K562 (cell line): ENCODE data around the gene HEATR9.

Source experiments
- MYNN ChIP-seq, 2 experiments: sonication (generic); formaldehyde crosslinking in 1 of 2; IDR thresholded peaks; 2 replicates each; pipeline versions ENCODE4 v1.5.0 to v1.6.1; 2016 to 2020; ENCODE audit warnings: antibody characterized with exemption in 1 of 2, missing genetic modification reagents in 1 of 2
- NONO ChIP-seq, 2 experiments: fragments of 200-400 bp in 1 of 2; fragments of 450-650 bp in 1 of 2; formaldehyde crosslinking in 1 of 2; IDR thresholded peaks; 2 replicates each; pipeline ENCODE4 v1.6.1; 2017; ENCODE audit warnings: low read depth in 2 of 2, mild to moderate bottlenecking in 2 of 2, moderate library complexity in 2 of 2, low read length in 1 of 2
- POLR2AphosphoS5 ChIP-seq: IDR thresholded peaks from 2 replicates; pipeline ENCODE4 v1.6.1; 2011; ENCODE audit warnings: mild to moderate bottlenecking, low read depth, low read length, moderate library complexity; ENCODE audit not compliant: control insufficient read depth, insufficient read depth
- RAD51 ChIP-seq: fragments of 450-650 bp; IDR thresholded peaks from 2 replicates; pipeline ENCODE4 v1.7.1; 2016; ENCODE audit warnings: low read depth, mild to moderate bottlenecking, borderline replicate concordance
- SOX6 ChIP-seq: fragments of 450-650 bp; IDR thresholded peaks from 2 replicates; pipeline ENCODE4 v1.6.1; 2014; ENCODE audit warnings: mild to moderate bottlenecking
- SRSF9 ChIP-seq: fragments of 200-400 bp; formaldehyde crosslinking; IDR thresholded peaks from 2 replicates; pipeline ENCODE4 v1.6.1; 2017; ENCODE audit warnings: low read depth, low read length, borderline replicate concordance
- TCF7 ChIP-seq: sonication (generic); IDR thresholded peaks from 2 replicates; pipeline ENCODE4 v1.6.1; 2016; ENCODE audit warnings: antibody characterized with exemption, borderline replicate concordance
- ZNF232 ChIP-seq: sonication (generic); formaldehyde crosslinking; IDR thresholded peaks from 2 replicates; pipeline ENCODE4 v1.8.0; 2022; ENCODE audit warnings: mild to moderate bottlenecking, missing genetic modification reagents

- TF ChIP-seq RAD51, result no peak
- TF ChIP-seq SOX6, result no peak
- TF ChIP-seq POLR2AphosphoS5, result no peak
- TF ChIP-seq ZNF232, result no peak
- TF ChIP-seq MYNN (IDR thresholded peaks at IDR 0.05), result no peak
- no peak for TF ChIP-seq MYNN (CRISPR knock-in tag; IDR thresholded peaks at IDR 0.05)
- no peak for TF ChIP-seq NONO (IDR thresholded peaks at IDR 0.05; ENCODE audit: low read depth in 2 of 2, low read length in 1 of 2)
- TF ChIP-seq SRSF9, result no peak
- TF ChIP-seq TCF7, result no peak
Measured at GRCh38 chr17:35821308-35821707, 47.4 kb downstream of the HEATR9 start.
